G401 (cell line): Measurements from ENCODE around the gene TEAD2. TPM values are rescaled to one million over a fixed set of nuclear protein-coding genes. Genes with fewer than 3 reads are reported as not detected.
"Not testable (repeated sequence)": the region's sequence is repeated elsewhere in the genome, so short reads cannot be mapped to it uniquely, and the experiment has no call there.

Experiments used
- DNase-seq: peaks from one replicate; pipeline ENCODE4 v3.0.0-alpha.2; 2015; ENCODE audit warnings: low spot score
- in situ Hi-C: cut with HindIII; loops from 2 replicates; pipeline ENCODE4 v1.10.0; 2016; ENCODE audit warnings: low sequenced_read_pairs, mixed read lengths
- total RNA-seq: library from RNA; depleted of rRNA; stranded (reverse); fragments of >200 nt; shearing (Covaris generic); gene quantifications from 2 replicates; pipeline ENCODE4 v1.2.3, GENCODE V29; 2014; rRNA removed

Gene TEAD2
- total RNA-seq, 1 experiment from 2014 or later, result 33.2 TPM

- peak; percentile 5 for DNase-seq
- in situ Hi-C loops, result not testable (repeated sequence)
Observed at GRCh38 chr19:49306734-49307133, 55.5 kb downstream of the TEAD2 start.

- DNase-seq, result no peak
- in situ Hi-C loops, result no loop called here
Observed at GRCh38 chr19:49301866-49302252, 60.4 kb downstream of the TEAD2 start.

GRCh38 chr19:49301165-49301865 is 60.9 kb downstream of the TEAD2 start:
- DNase-seq, result peak; percentile 39
- in situ Hi-C loops, result no loop called here

GRCh38 chr19:49298653-49299052 is 63.6 kb downstream of the TEAD2 start:
- in situ Hi-C loops, DNase-seq: not testable (repeated sequence)

GRCh38 chr19:49297403-49297802 is 64.8 kb downstream of the TEAD2 start:
- in situ Hi-C loops, result no loop called here
- DNase-seq, result no peak

GRCh38 chr19:49295208-49295880 is 66.9 kb downstream of the TEAD2 start:
- in situ Hi-C loops, result no loop called here
- no peak for DNase-seq

- no peak for DNase-seq
- in situ Hi-C loops, result no loop called here
Observed at GRCh38 chr19:49294401-49294800, 67.8 kb downstream of the TEAD2 start.

Other genes starting within 250 kb of the TEAD2 start
- gene LIN7B, start 248.0 kb downstream of the TEAD2 start, total RNA-seq, result 19.1 and 32.2 TPM in 2 replicates
- 0.74 TPM in 1 of 2 replicates, not detected in the other for gene C19orf73, start 243.3 kb downstream of the TEAD2 start, total RNA-seq
- gene PPFIA3, start 242.9 kb downstream of the TEAD2 start, total RNA-seq, result 101 and 111 TPM in 2 replicates
- gene HRC, start 207.0 kb downstream of the TEAD2 start, total RNA-seq, result 4.6 and 7.2 TPM in 2 replicates
- gene TRPM4, start 204.6 kb downstream of the TEAD2 start, total RNA-seq, result 17.5 and 18.6 TPM in 2 replicates
- 6.6 TPM in 1 of 2 replicates, not detected in the other for gene SLC6A16, start 37.2 kb downstream of the TEAD2 start, total RNA-seq
- not detected in 2 replicates for gene CD37, start 27.0 kb downstream of the TEAD2 start, total RNA-seq
- gene DKKL1, start 1.5 kb upstream of the TEAD2 start, total RNA-seq, result 6.2 and 7.3 TPM in 2 replicates
- not detected in 2 replicates for gene KASH5, start 25.8 kb upstream of the TEAD2 start, total RNA-seq
- gene PTH2, start 61.0 kb upstream of the TEAD2 start, total RNA-seq, result not detected in 2 replicates
- gene GFY, start 63.0 kb upstream of the TEAD2 start, total RNA-seq, result 0.55 and 1.3 TPM in 2 replicates
- gene SLC17A7, start 79.1 kb upstream of the TEAD2 start, total RNA-seq, result 3.1 and 7.0 TPM in 2 replicates
- 148 and 183 TPM in 2 replicates for gene PIH1D1, start 89.4 kb upstream of the TEAD2 start, total RNA-seq
- 50.9 and 65.6 TPM in 2 replicates for gene ALDH16A1, start 90.8 kb upstream of the TEAD2 start, total RNA-seq
- gene FLT3LG, start 111.8 kb upstream of the TEAD2 start, total RNA-seq, result 0.74 TPM in 1 of 2 replicates, not detected in the other
- 2,624 and 3,787 TPM in 2 replicates for gene RPL13A, start 125.2 kb upstream of the TEAD2 start, total RNA-seq
- gene RPS11, start 134.0 kb upstream of the TEAD2 start, total RNA-seq, result 2,371 and 2,995 TPM in 2 replicates
- gene FCGRT, start 150.2 kb upstream of the TEAD2 start, total RNA-seq, result 29.8 and 35.9 TPM in 2 replicates
- 0.74 and 10.8 TPM in 2 replicates for gene RCN3, start 165.6 kb upstream of the TEAD2 start, total RNA-seq
- 69.6 and 97.3 TPM in 2 replicates for gene NOSIP, start 218.1 kb upstream of the TEAD2 start, total RNA-seq
- gene PRRG2, start 218.9 kb upstream of the TEAD2 start, total RNA-seq, result 1.9 TPM in 1 of 2 replicates, not detected in the other
- gene PRR12, start 228.8 kb upstream of the TEAD2 start, total RNA-seq, result 0.49 and 3.0 TPM in 2 replicates